HCEC 1CT (cell line): ENCODE data around the gene ASAP2.

Experiments
- DNase-seq: peaks from one replicate; pipeline ENCODE4 v3.0.0-alpha.2; 2017

ASAP2 gene

GRCh38 chr2:9300829-9301453 is 94.3 kb downstream of the ASAP2 start:
- DNase-seq: no peak

GRCh38 chr2:9302755-9303154 is 96.1 kb downstream of the ASAP2 start:
- no peak for DNase-seq

GRCh38 chr2:9303528-9304225 is 97.1 kb downstream of the ASAP2 start:
- DNase-seq: no peak

- DNase-seq: no peak
These were observed 100.3 kb downstream of the ASAP2 start for GRCh38 chr2:9306911-9307310.

- DNase-seq: no peak
These were observed 100.9 kb downstream of the ASAP2 start for GRCh38 chr2:9307535-9307934.

- DNase-seq: no peak
These were observed 101.8 kb downstream of the ASAP2 start for GRCh38 chr2:9308186-9308955.

- DNase-seq: no peak
These were observed 102.5 kb downstream of the ASAP2 start for GRCh38 chr2:9309147-9309546.

GRCh38 chr2:9310377-9310776 is 103.8 kb downstream of the ASAP2 start:
- peak; percentile 90 for DNase-seq

- peak; percentile 36 for DNase-seq
These were observed 104.2 kb downstream of the ASAP2 start for GRCh38 chr2:9310798-9311197.

GRCh38 chr2:9311488-9311887 is 104.9 kb downstream of the ASAP2 start:
- peak; percentile 91 for DNase-seq

- DNase-seq: no peak
These were observed 106.0 kb downstream of the ASAP2 start for GRCh38 chr2:9312591-9312990.

- no peak for DNase-seq
These were observed 106.8 kb downstream of the ASAP2 start for GRCh38 chr2:9313443-9313842.

- DNase-seq: no peak
These were observed 108.8 kb downstream of the ASAP2 start for GRCh38 chr2:9315280-9315847.

- no peak for DNase-seq
These were observed 110.9 kb downstream of the ASAP2 start for GRCh38 chr2:9317559-9317958.

GRCh38 chr2:9318461-9319337 is 112.1 kb downstream of the ASAP2 start:
- no peak for DNase-seq

GRCh38 chr2:9319338-9319715 is 112.7 kb downstream of the ASAP2 start:
- DNase-seq: no peak

- DNase-seq: no peak
These were observed 116.0 kb downstream of the ASAP2 start for GRCh38 chr2:9322576-9322975.

- DNase-seq: no peak
These were observed 118.8 kb downstream of the ASAP2 start for GRCh38 chr2:9325428-9325827.

GRCh38 chr2:9326975-9327374 is 120.4 kb downstream of the ASAP2 start:
- DNase-seq: no peak

- DNase-seq: peak; percentile 60
These were observed 121.3 kb downstream of the ASAP2 start for GRCh38 chr2:9327873-9328352.

- no peak for DNase-seq
These were observed 122.3 kb downstream of the ASAP2 start for GRCh38 chr2:9328931-9329330.

GRCh38 chr2:9329497-9329896 is 122.9 kb downstream of the ASAP2 start:
- no peak for DNase-seq
